HepG2 (cell line): ENCODE measurements around the gene MMS19. TPM values are rescaled to one million over a fixed set of nuclear protein-coding genes. Genes with fewer than 3 reads are reported as not detected.

Experiments used
- CTCF ChIP-seq: sonication (generic); formaldehyde crosslinking; IDR thresholded peaks from 2 replicates; pipeline ENCODE4 v1.5.0; 2020; ENCODE audit warnings: mild to moderate bottlenecking, missing genetic modification reagents, moderate library complexity
- DZIP1 ChIP-seq: sonication (generic); formaldehyde crosslinking; IDR thresholded peaks from 2 replicates; pipeline ENCODE4 v1.5.0; 2020; ENCODE audit warnings: mild to moderate bottlenecking, missing genetic modification reagents
- FOSL2 ChIP-seq: sonication (generic); formaldehyde crosslinking; IDR thresholded peaks from 2 replicates; pipeline ENCODE4 v1.4.0; 2020; ENCODE audit warnings: missing genetic modification reagents
- HIC2 ChIP-seq: sonication (generic); formaldehyde crosslinking; IDR thresholded peaks from 2 replicates; pipeline ENCODE4 v1.9.0; 2022; ENCODE audit warnings: low read depth, missing genetic modification reagents
- SNAPC2 ChIP-seq: sonication (generic); formaldehyde crosslinking; IDR thresholded peaks from 2 replicates; pipeline ENCODE4 v1.8.1; 2022; ENCODE audit warnings: mild to moderate bottlenecking, missing genetic modification reagents
- U2AF1 ChIP-seq: fragments of 200-400 bp; formaldehyde crosslinking; optimal IDR thresholded peaks from 2 replicates; pipeline ENCODE3; 2017; ENCODE audit warnings: mild to moderate bottlenecking, low read depth, low read length
- ZNF180 ChIP-seq: sonication (generic); formaldehyde crosslinking; IDR thresholded peaks from 2 replicates; pipeline ENCODE4 v1.4.0; 2020; ENCODE audit warnings: low read depth, missing genetic modification reagents, borderline replicate concordance
- polyA plus RNA-seq, 8 experiments: library from polyadenylated mRNA; depleted of rRNA in 3 of 8; stranded (reverse) in 7 of 8; unstranded in 1 of 8; fragments of >200 nt; fragmentation: Illumina TruSeq in 4 of 8; extraction: Trizol in 4 of 8; gene quantifications; 2 replicates each; pipeline versions ENCODE4 v1.2.1 to v1.2.3, GENCODE V29; 2011 to 2016; ENCODE audit warnings: low read depth in 4 of 8, missing spikeins in 1 of 8, mixed read lengths in 1 of 8; ENCODE audit not compliant: insufficient read depth in 1 of 8
- total RNA-seq, 5 experiments: library from RNA; depleted of rRNA; stranded (reverse); fragments of >200 nt; fragmentation: Illumina TruSeq; extraction: Trizol; gene quantifications; 2 replicates each; pipeline ENCODE4 v1.2.3, GENCODE V29; 2016; ENCODE audit warnings: low read depth in 1 of 5
- TF ChIP-seq, protein P1 (sequence below): sonication (generic); formaldehyde crosslinking; conservative IDR thresholded peaks from 2 replicates; pipeline ENCODE4 v1.4.0; 2020; ENCODE audit warnings: mild to moderate bottlenecking, missing genetic modification reagents, moderate library complexity
- TF ChIP-seq, protein P2 (sequence below): IDR thresholded peaks from 2 replicates; pipeline ENCODE4 v1.6.1; 2016; ENCODE audit warnings: low read depth

The MMS19 gene
- total and polyA plus RNA-seq, 2 of the 13 experiments (the other 11 are each of a cell fraction or from before 2014, with no cell fraction given), result 76.4 to 107 TPM

- TF ChIP-seq, protein P1, sequence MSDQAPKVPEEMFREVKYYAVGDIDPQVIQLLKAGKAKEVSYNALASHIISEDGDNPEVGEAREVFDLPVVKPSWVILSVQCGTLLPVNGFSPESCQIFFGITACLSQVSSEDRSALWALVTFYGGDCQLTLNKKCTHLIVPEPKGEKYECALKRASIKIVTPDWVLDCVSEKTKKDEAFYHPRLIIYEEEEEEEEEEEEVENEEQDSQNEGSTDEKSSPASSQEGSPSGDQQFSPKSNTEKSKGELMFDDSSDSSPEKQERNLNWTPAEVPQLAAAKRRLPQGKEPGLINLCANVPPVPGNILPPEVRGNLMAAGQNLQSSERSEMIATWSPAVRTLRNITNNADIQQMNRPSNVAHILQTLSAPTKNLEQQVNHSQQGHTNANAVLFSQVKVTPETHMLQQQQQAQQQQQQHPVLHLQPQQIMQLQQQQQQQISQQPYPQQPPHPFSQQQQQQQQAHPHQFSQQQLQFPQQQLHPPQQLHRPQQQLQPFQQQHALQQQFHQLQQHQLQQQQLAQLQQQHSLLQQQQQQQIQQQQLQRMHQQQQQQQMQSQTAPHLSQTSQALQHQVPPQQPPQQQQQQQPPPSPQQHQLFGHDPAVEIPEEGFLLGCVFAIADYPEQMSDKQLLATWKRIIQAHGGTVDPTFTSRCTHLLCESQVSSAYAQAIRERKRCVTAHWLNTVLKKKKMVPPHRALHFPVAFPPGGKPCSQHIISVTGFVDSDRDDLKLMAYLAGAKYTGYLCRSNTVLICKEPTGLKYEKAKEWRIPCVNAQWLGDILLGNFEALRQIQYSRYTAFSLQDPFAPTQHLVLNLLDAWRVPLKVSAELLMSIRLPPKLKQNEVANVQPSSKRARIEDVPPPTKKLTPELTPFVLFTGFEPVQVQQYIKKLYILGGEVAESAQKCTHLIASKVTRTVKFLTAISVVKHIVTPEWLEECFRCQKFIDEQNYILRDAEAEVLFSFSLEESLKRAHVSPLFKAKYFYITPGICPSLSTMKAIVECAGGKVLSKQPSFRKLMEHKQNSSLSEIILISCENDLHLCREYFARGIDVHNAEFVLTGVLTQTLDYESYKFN (CRISPR knock-in tag), result peak; percentile 74
- no peak for TF ChIP-seq U2AF1
- no peak for TF ChIP-seq FOSL2 (CRISPR knock-in tag)
- TF ChIP-seq CTCF (CRISPR knock-in tag), result peak; percentile 25
- TF ChIP-seq HIC2 (CRISPR knock-in tag), result 0 out of 2 replicates have a peak, but pooled peaks have one; percentile 6
- 0 out of 2 replicates have a peak, but pooled peaks have one; percentile 42 for TF ChIP-seq DZIP1 (CRISPR knock-in tag)
- TF ChIP-seq, protein P2, sequence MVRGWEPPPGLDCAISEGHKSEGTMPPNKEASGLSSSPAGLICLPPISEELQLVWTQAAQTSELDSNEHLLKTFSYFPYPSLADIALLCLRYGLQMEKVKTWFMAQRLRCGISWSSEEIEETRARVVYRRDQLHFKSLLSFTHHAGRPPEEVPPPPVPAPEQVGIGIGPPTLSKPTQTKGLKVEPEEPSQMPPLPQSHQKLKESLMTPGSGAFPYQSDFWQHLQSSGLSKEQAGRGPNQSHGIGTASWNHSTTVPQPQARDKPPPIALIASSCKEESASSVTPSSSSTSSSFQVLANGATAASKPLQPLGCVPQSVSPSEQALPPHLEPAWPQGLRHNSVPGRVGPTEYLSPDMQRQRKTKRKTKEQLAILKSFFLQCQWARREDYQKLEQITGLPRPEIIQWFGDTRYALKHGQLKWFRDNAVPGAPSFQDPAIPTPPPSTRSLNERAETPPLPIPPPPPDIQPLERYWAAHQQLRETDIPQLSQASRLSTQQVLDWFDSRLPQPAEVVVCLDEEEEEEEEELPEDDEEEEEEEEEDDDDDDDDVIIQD (CRISPR knock-in tag), result 0 out of 2 replicates have a peak, but pooled peaks have one; percentile 34
- no peak for TF ChIP-seq ZNF180 (CRISPR knock-in tag)
- 0 out of 2 replicates have a peak, but pooled peaks have one; percentile 37 for TF ChIP-seq SNAPC2 (CRISPR knock-in tag)
Observed at GRCh38 chr10:97408496-97408992, 89.7 kb downstream of the MMS19 start (continued).
